ENCODE results near the gene PRXL2B. TPM values are rescaled to one million over a fixed set of nuclear protein-coding genes. Genes with fewer than 3 reads are reported as not detected.

PRXL2B gene
- total RNA-seq, 4 donors from 2014 or later, result 0.51 to 20.5 (median 13.2) TPM

- intact Hi-C loops (cut with DNase I; ENCODE audit: low total_unique reads), result no loop called here
- H3K27me3 ChIP-seq, result peaks cover 22 to 41% of the 10 kb centered on the region in 2 donors
- H3K4me3 ChIP-seq, result no peak overlapping the region
- no peak overlapping the region for H3K27ac ChIP-seq
- no peak for DNase-seq
- no peaks in the 10 kb centered on the region for H3K36me3 ChIP-seq
- peaks cover 0 to 8% of the 10 kb centered on the region in 2 donors for H3K4me1 ChIP-seq
- TF ChIP-seq POLR2A (IDR thresholded peaks at IDR 0.05), result no peak
- no peak for TF ChIP-seq CTCF (IDR thresholded peaks at IDR 0.05)
- H3K9me3 ChIP-seq, result no peaks in the 10 kb centered on the region
Measured at GRCh38 chr1:2627746-2628145, 41.2 kb downstream of the PRXL2B start.

- TF ChIP-seq CTCF (IDR thresholded peaks at IDR 0.05) (no peak), POLR2A (IDR thresholded peaks at IDR 0.05) (no peak)
- intact Hi-C loops (cut with DNase I; ENCODE audit: low total_unique reads), result no loop called here
- Histone ChIP-seq H3K4me1 (peaks cover 0 to 8% of the 10 kb centered on the region in 2 donors), H3K9me3 (no peaks in the 10 kb centered on the region), H3K36me3 (no peaks in the 10 kb centered on the region), H3K4me3 (no peak overlapping the region), H3K27ac (no peak overlapping the region), H3K27me3 (peaks cover 24 to 41% of the 10 kb centered on the region in 2 donors)
- no peak for DNase-seq
Measured at GRCh38 chr1:2628191-2628932, 41.8 kb downstream of the PRXL2B start.

- intact Hi-C loops (cut with DNase I; ENCODE audit: low total_unique reads), result no loop called here
- Histone ChIP-seq H3K9me3 (no peaks in the 10 kb centered on the region), H3K4me1 (peaks cover 0 to 8% of the 10 kb centered on the region in 2 donors), H3K4me3 (no peak overlapping the region), H3K27me3 (peaks cover 24 to 41% of the 10 kb centered on the region in 2 donors), H3K36me3 (no peaks in the 10 kb centered on the region), H3K27ac (no peak overlapping the region)
- no peak for DNase-seq
- TF ChIP-seq CTCF (IDR thresholded peaks at IDR 0.05) (no peak), POLR2A (IDR thresholded peaks at IDR 0.05) (no peak)
Measured at GRCh38 chr1:2628933-2629626, 42.5 kb downstream of the PRXL2B start.

- no peak overlapping the region for H3K4me3 ChIP-seq
- intact Hi-C loops (cut with DNase I; ENCODE audit: low total_unique reads), result no loop called here
- H3K4me1 ChIP-seq, result peaks cover 0 to 8% of the 10 kb centered on the region in 2 donors
- DNase-seq, result no peak
- TF ChIP-seq CTCF (IDR thresholded peaks at IDR 0.05), result no peak
- no peak for TF ChIP-seq POLR2A (IDR thresholded peaks at IDR 0.05)
- H3K9me3 ChIP-seq, result no peaks in the 10 kb centered on the region
- no peaks in the 10 kb centered on the region for H3K36me3 ChIP-seq
- no peak overlapping the region for H3K27ac ChIP-seq
- peaks cover 24 to 41% of the 10 kb centered on the region in 2 donors for H3K27me3 ChIP-seq
Measured at GRCh38 chr1:2629627-2630497, 43.3 kb downstream of the PRXL2B start.
